Measurements from ENCODE around the gene BNC2.

DNA sequence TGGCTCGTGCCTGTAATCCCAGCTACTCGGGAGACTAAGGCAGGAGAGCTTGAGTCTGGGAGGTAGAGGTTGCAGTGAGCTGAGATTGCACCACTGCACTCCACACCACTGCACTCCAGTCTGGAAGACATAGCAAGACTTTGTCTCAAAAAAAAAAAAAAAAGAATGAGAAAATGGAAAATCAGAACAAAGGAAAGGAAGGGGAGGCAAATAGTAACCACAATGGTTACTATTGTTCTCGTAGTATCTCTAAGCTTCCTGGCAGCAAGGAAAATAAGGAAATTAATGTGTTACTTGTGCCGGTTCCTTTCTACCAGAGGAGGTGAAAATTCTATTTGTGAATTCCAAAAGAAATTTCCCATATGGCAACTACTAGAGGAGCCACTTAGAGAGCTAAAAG is 48.5 kb upstream of the BNC2 start:
- TF ChIP-seq, protein P1, sequence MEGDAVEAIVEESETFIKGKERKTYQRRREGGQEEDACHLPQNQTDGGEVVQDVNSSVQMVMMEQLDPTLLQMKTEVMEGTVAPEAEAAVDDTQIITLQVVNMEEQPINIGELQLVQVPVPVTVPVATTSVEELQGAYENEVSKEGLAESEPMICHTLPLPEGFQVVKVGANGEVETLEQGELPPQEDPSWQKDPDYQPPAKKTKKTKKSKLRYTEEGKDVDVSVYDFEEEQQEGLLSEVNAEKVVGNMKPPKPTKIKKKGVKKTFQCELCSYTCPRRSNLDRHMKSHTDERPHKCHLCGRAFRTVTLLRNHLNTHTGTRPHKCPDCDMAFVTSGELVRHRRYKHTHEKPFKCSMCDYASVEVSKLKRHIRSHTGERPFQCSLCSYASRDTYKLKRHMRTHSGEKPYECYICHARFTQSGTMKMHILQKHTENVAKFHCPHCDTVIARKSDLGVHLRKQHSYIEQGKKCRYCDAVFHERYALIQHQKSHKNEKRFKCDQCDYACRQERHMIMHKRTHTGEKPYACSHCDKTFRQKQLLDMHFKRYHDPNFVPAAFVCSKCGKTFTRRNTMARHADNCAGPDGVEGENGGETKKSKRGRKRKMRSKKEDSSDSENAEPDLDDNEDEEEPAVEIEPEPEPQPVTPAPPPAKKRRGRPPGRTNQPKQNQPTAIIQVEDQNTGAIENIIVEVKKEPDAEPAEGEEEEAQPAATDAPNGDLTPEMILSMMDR (conservative IDR thresholded peaks at IDR 0.05; ENCODE audit: low read depth, low read length): no peak
- no peak for TF ChIP-seq EZH2 (IDR thresholded peaks at IDR 0.05; ENCODE audit: low read length, unreplicated experiment)
